DND-41 (cell line): ENCODE data around the gene SLC24A3.

Experiments used
- ATAC-seq: fragments of 200-7000 bp; cut with Tn5 transposase; 3 replicates; pipeline ENCODE4 v1.9.1; 2021; ENCODE audit warnings: low read depth; ENCODE audit not compliant: insufficient read depth
- DNase-seq: peaks from one replicate; pipeline ENCODE4 v3.0.0-alpha.2; 2020
- H2AFZ ChIP-seq: 2 replicates; pipeline ENCODE4 v1.6.0; 2012; ENCODE audit warnings: low read depth, low read length
- H3K27ac ChIP-seq: 2 replicates; pipeline ENCODE4 v1.5.1; 2012; ENCODE audit warnings: low read length, inconsistent platforms
- H3K27me3 ChIP-seq: fragments of 200-600 bp; sonication (generic); 2 replicates; pipeline ENCODE4 v1.6.0; 2012; ENCODE audit warnings: low read length, mild to moderate bottlenecking, inconsistent platforms; ENCODE audit not compliant: insufficient read depth, poor library complexity
- H3K36me3 ChIP-seq: 2 replicates; pipeline ENCODE4 v1.5.1; 2012; ENCODE audit warnings: low read length, inconsistent platforms; ENCODE audit not compliant: insufficient read depth
- H3K4me1 ChIP-seq: 2 replicates; pipeline ENCODE4 v1.5.1; 2012; ENCODE audit warnings: mild to moderate bottlenecking, low read length; ENCODE audit not compliant: insufficient read depth
- H3K4me2 ChIP-seq: 2 replicates; pipeline ENCODE4 v1.6.0; 2012; ENCODE audit warnings: mild to moderate bottlenecking, moderate library complexity, low read length, inconsistent platforms; ENCODE audit not compliant: insufficient read depth
- H3K4me3 ChIP-seq, 2 experiments: fragments of 200-600 bp in 1 of 2; shearing (Covaris generic) in 1 of 2; 2 replicates each; pipeline ENCODE4 v1.5.1; 2012 to 2016; ENCODE audit warnings: inconsistent platforms in 2 of 2, low read length in 2 of 2, mild to moderate bottlenecking in 2 of 2, low read depth in 1 of 2, moderate library complexity in 1 of 2
- H3K79me2 ChIP-seq: 2 replicates; pipeline ENCODE4 v1.6.0; 2012; ENCODE audit warnings: low read length, inconsistent platforms; ENCODE audit not compliant: insufficient read depth
- H3K9ac ChIP-seq: 2 replicates; pipeline ENCODE4 v1.6.0; 2012; ENCODE audit warnings: low read depth, mild to moderate bottlenecking, inconsistent platforms, low read length, moderate library complexity
- H3K9me3 ChIP-seq: 2 replicates; pipeline ENCODE4 v1.5.1; 2012; ENCODE audit warnings: low read length, moderate library complexity, mild to moderate bottlenecking, inconsistent platforms; ENCODE audit not compliant: insufficient read depth, severe bottlenecking
- H4K20me1 ChIP-seq: 2 replicates; pipeline ENCODE4 v1.6.0; 2012; ENCODE audit warnings: low read length; ENCODE audit not compliant: insufficient read depth
- EZH2 ChIP-seq: IDR thresholded peaks from 3 replicates; pipeline ENCODE4 v1.6.1; 2012; ENCODE audit warnings: borderline replicate concordance, low read depth, mild to moderate bottlenecking, moderate library complexity, low read length, inconsistent platforms; ENCODE audit not compliant: severe bottlenecking
- TF ChIP-seq, protein P1 (sequence below): IDR thresholded peaks from 2 replicates; pipeline ENCODE4 v1.5.1; 2012; ENCODE audit warnings: borderline replicate concordance, low read length, moderate library complexity, mild to moderate bottlenecking; ENCODE audit not compliant: poor library complexity, severe bottlenecking; ENCODE audit errors: extremely low read depth

SLC24A3 gene

DNA sequence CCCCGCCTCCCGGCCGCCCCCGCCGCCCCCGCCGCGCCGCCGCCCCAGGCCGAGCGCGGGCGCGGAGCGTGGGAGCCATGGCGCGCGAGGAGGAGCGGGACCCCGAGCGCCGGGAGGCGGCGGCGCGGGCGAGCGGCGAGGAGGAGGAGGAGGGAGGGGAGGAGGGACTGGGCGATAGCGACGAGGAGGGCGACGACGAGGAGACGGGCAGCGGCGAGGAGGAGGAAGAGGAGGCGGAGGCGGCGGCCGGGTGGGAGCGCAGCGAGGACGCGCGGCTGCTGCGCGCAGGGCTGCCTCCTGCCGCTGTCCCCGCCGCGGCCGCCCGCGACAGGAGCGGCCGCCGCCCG, at the start of gene SLC24A3:
Gene SLC24A3 (plus strand): TSS at position 174 of the 347 bp plus-strand sequence.
- Histone ChIP-seq H3K4me3 (no peak within 1 kb of the TSS), H3K27ac (no peak within 1 kb of the TSS), H3K9ac (no peak within 1 kb of the TSS), H2AFZ (no peak within 1 kb of the TSS), H3K27me3 (peaks cover 3% of the 10 kb centered on the region), H3K4me1 (no peaks in the 10 kb centered on the region), H3K36me3 (no peaks in the 10 kb centered on the region), H3K9me3 (no peaks in the 10 kb centered on the region), H3K79me2 (no peaks in the 10 kb centered on the region), H3K4me2 (no peak within 1 kb of the TSS), H4K20me1 (no peaks in the 10 kb centered on the region)
- no peak for ATAC-seq
- TF ChIP-seq, protein P1, sequence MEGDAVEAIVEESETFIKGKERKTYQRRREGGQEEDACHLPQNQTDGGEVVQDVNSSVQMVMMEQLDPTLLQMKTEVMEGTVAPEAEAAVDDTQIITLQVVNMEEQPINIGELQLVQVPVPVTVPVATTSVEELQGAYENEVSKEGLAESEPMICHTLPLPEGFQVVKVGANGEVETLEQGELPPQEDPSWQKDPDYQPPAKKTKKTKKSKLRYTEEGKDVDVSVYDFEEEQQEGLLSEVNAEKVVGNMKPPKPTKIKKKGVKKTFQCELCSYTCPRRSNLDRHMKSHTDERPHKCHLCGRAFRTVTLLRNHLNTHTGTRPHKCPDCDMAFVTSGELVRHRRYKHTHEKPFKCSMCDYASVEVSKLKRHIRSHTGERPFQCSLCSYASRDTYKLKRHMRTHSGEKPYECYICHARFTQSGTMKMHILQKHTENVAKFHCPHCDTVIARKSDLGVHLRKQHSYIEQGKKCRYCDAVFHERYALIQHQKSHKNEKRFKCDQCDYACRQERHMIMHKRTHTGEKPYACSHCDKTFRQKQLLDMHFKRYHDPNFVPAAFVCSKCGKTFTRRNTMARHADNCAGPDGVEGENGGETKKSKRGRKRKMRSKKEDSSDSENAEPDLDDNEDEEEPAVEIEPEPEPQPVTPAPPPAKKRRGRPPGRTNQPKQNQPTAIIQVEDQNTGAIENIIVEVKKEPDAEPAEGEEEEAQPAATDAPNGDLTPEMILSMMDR = no peak
- TF ChIP-seq EZH2 = no peak
- no peak for DNase-seq

DNA sequence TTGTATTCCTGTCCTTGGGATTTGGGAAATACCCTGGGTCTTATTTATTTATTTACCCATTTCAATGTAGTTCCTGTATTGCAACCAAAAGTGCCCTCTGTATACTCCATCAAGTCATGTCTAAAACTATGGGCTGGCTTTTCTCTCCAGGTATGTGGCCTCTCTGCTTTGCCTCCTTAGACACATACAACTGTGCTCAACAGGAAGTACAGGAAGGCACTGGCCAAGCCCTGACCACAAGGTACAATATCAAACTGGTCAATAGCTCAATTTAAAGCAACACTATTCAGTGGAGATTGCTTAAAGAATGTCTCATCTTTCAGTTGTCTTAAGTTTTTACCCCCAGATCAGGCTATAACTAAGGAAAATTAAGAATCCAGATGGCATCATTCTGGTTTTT, 42.3 kb upstream of the SLC24A3 start:
- H2AFZ ChIP-seq = no peak overlapping the region
- H3K36me3 ChIP-seq = no peaks in the 10 kb centered on the region
- no peak overlapping the region for H3K4me2 ChIP-seq
- no peaks in the 10 kb centered on the region for H3K79me2 ChIP-seq
- no peak overlapping the region for H3K4me3 ChIP-seq
- TF ChIP-seq, protein P1 = no peak
- TF ChIP-seq EZH2 = no peak
- H3K9me3 ChIP-seq = no peaks in the 10 kb centered on the region
- no peak for DNase-seq
- H3K27ac ChIP-seq = no peak overlapping the region
- no peaks in the 10 kb centered on the region for H4K20me1 ChIP-seq
- no peaks in the 10 kb centered on the region for H3K4me1 ChIP-seq
- ATAC-seq = no peak
- H3K27me3 ChIP-seq = no peaks in the 10 kb centered on the region
- no peak overlapping the region for H3K9ac ChIP-seq

DNA sequence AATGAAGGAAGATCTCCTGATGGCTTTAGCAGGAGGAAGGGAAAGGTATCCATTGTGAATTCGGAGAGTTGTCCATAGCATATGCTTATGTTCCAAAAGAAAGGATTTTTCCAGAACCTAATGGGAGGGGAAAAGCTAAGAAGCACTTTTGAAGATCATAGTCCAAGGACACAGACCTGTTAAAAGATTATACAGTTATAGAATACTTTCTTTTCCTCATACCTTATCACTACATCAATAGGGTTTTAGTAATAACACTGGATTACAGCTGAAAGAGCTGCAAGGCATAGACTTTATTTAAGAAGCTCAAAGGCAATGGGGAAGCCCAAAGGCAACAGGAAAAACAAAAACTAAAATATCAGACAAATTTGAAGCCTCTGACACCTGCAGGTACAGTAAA, 39.8 kb upstream of the SLC24A3 start:
- no peak for ATAC-seq
- Histone ChIP-seq H3K79me2 (no peaks in the 10 kb centered on the region), H3K9ac (no peak overlapping the region), H3K4me3 (no peak overlapping the region), H3K9me3 (no peaks in the 10 kb centered on the region), H4K20me1 (no peaks in the 10 kb centered on the region), H3K36me3 (no peaks in the 10 kb centered on the region), H2AFZ (no peak overlapping the region), H3K4me1 (no peaks in the 10 kb centered on the region), H3K27ac (no peak overlapping the region), H3K4me2 (no peak overlapping the region), H3K27me3 (no peaks in the 10 kb centered on the region)
- no peak for TF ChIP-seq EZH2
- TF ChIP-seq, protein P1 = no peak
- DNase-seq = no peak

DNA sequence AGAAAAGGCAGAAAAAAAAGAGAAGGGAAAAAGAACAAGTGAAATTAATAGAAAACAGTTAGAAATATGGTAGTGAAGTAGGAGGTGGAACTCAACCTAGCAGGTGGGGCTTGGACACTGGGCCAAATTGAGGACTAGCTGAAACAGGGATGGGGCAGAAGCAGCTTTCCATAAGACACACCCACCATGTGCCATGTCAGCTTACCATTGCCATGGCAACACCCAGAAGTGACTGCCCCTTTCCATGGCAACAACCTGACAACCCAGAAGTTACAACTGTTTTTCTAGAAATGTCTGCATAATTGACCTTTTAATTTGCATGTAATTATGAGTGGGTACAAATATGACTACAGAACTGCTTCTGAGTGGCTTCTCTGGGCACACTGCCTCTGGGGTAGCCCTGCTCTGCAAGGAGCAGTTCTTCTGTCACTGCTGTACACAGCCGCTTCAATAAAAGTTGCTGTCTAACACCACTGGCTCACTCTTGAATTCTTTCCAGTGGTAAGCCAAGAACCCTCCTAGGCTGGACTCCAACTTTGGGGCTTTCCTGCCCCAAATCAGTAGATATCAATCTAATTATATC, 35.9 kb upstream of the SLC24A3 start:
- Histone ChIP-seq H2AFZ (no peak overlapping the region), H3K36me3 (no peaks in the 10 kb centered on the region), H3K4me3 (no peak overlapping the region), H3K9ac (no peak overlapping the region), H3K9me3 (no peaks in the 10 kb centered on the region), H3K79me2 (no peaks in the 10 kb centered on the region), H3K27me3 (no peaks in the 10 kb centered on the region), H3K4me1 (no peaks in the 10 kb centered on the region), H3K27ac (no peak overlapping the region), H4K20me1 (no peaks in the 10 kb centered on the region), H3K4me2 (no peak overlapping the region)
- ATAC-seq = no peak
- DNase-seq = no peak
- no peak for TF ChIP-seq EZH2
- TF ChIP-seq, protein P1 = no peak
